Heart left ventricle (tissue), 13 donors: ENCODE data around the gene AHRR.

Experiments
- CTCF ChIP-seq, 12 donors: fragments of 200-600 bp; sonication (generic) in 4 of 12; IDR thresholded peaks; one replicate each; pipeline versions ENCODE4 v1.5.0 to v1.8.0; 2018 to 2022; ENCODE audit warnings: antibody characterized with exemption in 12 of 12, mild to moderate bottlenecking in 5 of 12
- POLR2A ChIP-seq, 2 donors: fragments of 450-650 bp; IDR thresholded peaks; one replicate each; pipeline ENCODE4 v1.6.1; 2017; ENCODE audit warnings: antibody characterized with exemption in 2 of 2, mild to moderate bottlenecking in 2 of 2, moderate library complexity in 2 of 2
- donor health status: ischemic (EF 13 %, LVEDD 7.1; RV severe dilation, severe dysfunction).
- donor health status: DM: no; HTN: yes; CAD: no.
- donor health status: DM: no; HTN: no; CAD: no.
- donor health status: ischemic (EF 25% LVEDD 6.9; RV normal size, moderate dysfunction).
- donor health status: ischemic (EF 25% LVEDD 5.7; RV mildly dilated, moderate dysfunction).
- donor health status: ischemic (EF 35%, LVEDD 5.7; RV mildly dilated, moderate dysfunction).
- donor health status: nonischemic (EF 11% LVEDD 7.7; RV severe dilation, severe dysfunction).
- donor health status: DM: yes; HTN: yes; CAD: no.
- donor health status: PGD.
- donor health status: ischemic (EF 29% LVEDD 5.4; RV normal size, mild dysfunction).
- donor health status: nonischemic (EF 23%, LVEDD 6.1; RV moderate dilation, normal function).

- TF ChIP-seq CTCF (IDR thresholded peaks at IDR 0.05) (no peak), POLR2A (IDR thresholded peaks at IDR 0.05) (no peak)
Observed at GRCh38 chr5:469752-470483, 148.4 kb downstream of the AHRR start.
